ENCODE measurements around the gene PPP1R18. TPM values are rescaled to one million over a fixed set of nuclear protein-coding genes. Genes with fewer than 3 reads are reported as not detected.

The PPP1R18 gene
- total and polyA plus RNA-seq, 9 of the 15 experiments (the other 6 are each of a cell fraction or from before 2014, with no cell fraction given), result 12.0 to 99.2 (median 42.6) TPM

DNA sequence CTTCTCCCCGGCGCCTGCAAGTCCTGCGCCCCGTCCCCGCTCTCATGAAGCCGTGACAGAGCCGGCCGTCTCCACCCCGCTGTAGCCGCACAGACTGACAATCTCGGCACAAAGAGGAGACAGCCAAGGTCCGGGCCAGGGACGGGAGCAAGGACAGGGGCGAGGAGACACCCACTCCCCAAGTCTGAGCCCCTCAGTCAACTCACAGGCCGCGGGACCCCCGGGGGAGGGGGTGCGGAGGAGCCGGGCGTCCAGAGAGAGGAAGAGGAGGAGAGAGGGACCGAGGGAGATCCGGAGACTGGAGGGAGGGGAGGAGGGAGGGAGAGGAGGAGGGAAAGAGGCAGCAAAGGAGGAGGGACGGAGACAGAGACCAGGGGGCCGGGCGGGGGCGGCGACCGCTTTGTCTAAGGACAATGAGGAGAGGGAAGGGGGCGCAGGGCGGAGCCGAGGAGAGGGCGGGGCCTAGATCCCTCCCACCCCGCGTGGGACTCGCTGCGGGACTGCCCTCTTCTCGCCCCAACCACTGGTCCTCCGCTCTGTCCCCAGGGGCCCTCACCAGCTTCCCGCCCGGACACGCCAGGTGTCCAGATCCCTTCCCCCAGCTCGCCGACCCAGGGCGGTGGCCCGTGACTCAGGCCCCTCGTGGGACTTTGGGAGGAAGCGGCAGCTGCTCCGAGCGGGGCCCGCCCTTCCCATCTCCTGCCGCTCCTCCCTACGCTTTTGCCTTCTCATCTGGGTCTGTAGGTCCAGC is 638 bp upstream of the PPP1R18 start (continued):
- TF ChIP-seq STAT6 (CRISPR knock-in tag; IDR thresholded peaks at IDR 0.05) (no peak), ZNF75A (CRISPR knock-in tag; IDR thresholded peaks at IDR 0.05) (no peak), ZNF324 (CRISPR knock-in tag; IDR thresholded peaks at IDR 0.05) (no peak), U2AF2 (optimal IDR thresholded peaks at IDR 0.05; ENCODE audit: low read depth, low read length) (no peak), FOXJ3 (CRISPR knock-in tag; IDR thresholded peaks at IDR 0.05) (no peak), TRIM25 (IDR thresholded peaks at IDR 0.05; ENCODE audit: borderline replicate concordance) (peak; percentile 60; the same call in 1 of the 2 replicates), HNRNPLL (IDR thresholded peaks at IDR 0.05; ENCODE audit: low read depth, low read length, poor library complexity, severe bottlenecking) (peak; percentile 17), MBD2 (IDR thresholded peaks at IDR 0.05; ENCODE audit: borderline replicate concordance, low read depth) (no peak), RBM14 (IDR thresholded peaks at IDR 0.05; ENCODE audit: borderline replicate concordance, insufficient read depth, low read depth, low read length) (no peak), ARNT (IDR thresholded peaks at IDR 0.05) (no peak; a peak in 1 of 4 replicates), L3MBTL2 (IDR thresholded peaks at IDR 0.05) (peak; percentile 75), ZNF277 (CRISPR knock-in tag; IDR thresholded peaks at IDR 0.05; ENCODE audit: borderline replicate concordance) (no peak), HLTF (IDR thresholded peaks at IDR 0.05) (peak; percentile 84), NFIX (CRISPR knock-in tag; IDR thresholded peaks at IDR 0.05; ENCODE audit: low read depth) (no peak), RB1 (IDR thresholded peaks at IDR 0.05; ENCODE audit: low read depth) (peak; percentile 83), SUPT5H (IDR thresholded peaks at IDR 0.05) (peak; percentile 70), TAF7 (tag; IDR thresholded peaks at IDR 0.05) (no peak), POLR2B (IDR thresholded peaks at IDR 0.05; ENCODE audit: low read depth, partially characterized antibody) (peak; percentile 67), ZNF134 (CRISPR knock-in tag; conservative IDR thresholded peaks at IDR 0.05) (no peak), KAT7 (CRISPR knock-in tag; IDR thresholded peaks at IDR 0.05; ENCODE audit: borderline replicate concordance) (peak; percentile 70; the same call in 1 of the 2 replicates), ZBTB34 (CRISPR knock-in tag; IDR thresholded peaks at IDR 0.05) (no peak), CBX2 (IDR thresholded peaks at IDR 0.05; ENCODE audit: insufficient read depth, low read length, poor library complexity, severe bottlenecking) (no peak), NFYB (IDR thresholded peaks at IDR 0.05; ENCODE audit: extremely low read depth, insufficient read length) (no peak)
